H1 (cell line): Measurements from ENCODE around the gene CACNB4. TPM values are rescaled to one million over a fixed set of nuclear protein-coding genes. Genes with fewer than 3 reads are reported as not detected.

Experiments used
- CTCF ChIA-PET: fragments of 300-600 bp; sonication (Branson Sonifier 250); formaldehyde crosslinking; loops from one replicate; lab custom pipeline; 2021; ENCODE audit not compliant: partially characterized antibody; lab: Charles Lee
- POLR2A ChIA-PET: fragments of 300-600 bp; sonication (Branson Sonifier 250); formaldehyde crosslinking; loops from one replicate; lab custom pipeline; 2021; ENCODE audit warnings: inconsistent platforms; ENCODE audit not compliant: partially characterized antibody; lab: Charles Lee
- DNase-seq, 2 experiments: peaks; one replicate each; pipeline versions ENCODE4 v3.0.0 to v3.0.0-alpha.2; 2010 to 2022; ENCODE audit warnings: low spot score in 2 of 2, low read depth in 1 of 2, mixed read lengths in 1 of 2
- FAIRE-seq: peaks from 2 replicates; lab custom pipeline; 2011; peaks lifted over from hg19 to GRCh38; lab: Jason Lieb, UNC
- H2AFZ ChIP-seq: 2 replicates; pipeline ENCODE4 v1.8.1; 2012; ENCODE audit warnings: low read length, inconsistent platforms
- H2AK5ac ChIP-seq: 2 replicates; pipeline ENCODE4 v1.6.1; 2013; ENCODE audit warnings: low read depth, low read length
- H2BK120ac ChIP-seq: replicated peaks from 2 replicates; pipeline ENCODE3; 2013; ENCODE audit warnings: low read depth, low read length, inconsistent platforms
- H2BK12ac ChIP-seq: 2 replicates; pipeline ENCODE4 v1.6.1; 2013; ENCODE audit warnings: low read depth, low read length
- H2BK15ac ChIP-seq: 2 replicates; pipeline ENCODE4 v1.6.1; 2013; ENCODE audit warnings: low read length
- H2BK20ac ChIP-seq: 2 replicates; pipeline ENCODE4 v1.6.1; 2013; ENCODE audit warnings: low read length
- H2BK5ac ChIP-seq: 2 replicates; pipeline ENCODE4 v1.6.1; 2013; ENCODE audit warnings: low read depth, low read length
- H3K14ac ChIP-seq: 2 replicates; pipeline ENCODE4 v1.6.1; 2013; ENCODE audit warnings: inconsistent platforms; ENCODE audit not compliant: insufficient read length
- H3K18ac ChIP-seq: 2 replicates; pipeline ENCODE4 v1.6.1; 2013; ENCODE audit warnings: low read length; ENCODE audit errors: extremely low read depth
- H3K23ac ChIP-seq: 2 replicates; pipeline ENCODE4 v1.6.1; 2013; ENCODE audit warnings: inconsistent platforms; ENCODE audit not compliant: insufficient read length
- H3K23me2 ChIP-seq: 2 replicates; pipeline ENCODE4 v1.6.1; 2013; ENCODE audit warnings: low read depth, low read length
- H3K27ac ChIP-seq: 2 replicates; pipeline ENCODE4 v1.6.1; 2011; ENCODE audit warnings: low read depth, low read length, inconsistent platforms
- H3K27me3 ChIP-seq, 4 experiments: replicated peaks in 1 of 4; 1 replicate in 1 of 4; 2 replicates in 3 of 4; pipeline versions ENCODE4 v1.6.1 to v1.8.1; 2011 to 2013; ENCODE audit warnings: low read length in 3 of 4, mild to moderate bottlenecking in 3 of 4, inconsistent platforms in 2 of 4, mixed read lengths in 2 of 4, moderate library complexity in 1 of 4; ENCODE audit not compliant: control insufficient read depth in 3 of 4, insufficient read depth in 3 of 4; ENCODE audit errors: extremely low read depth in 1 of 4
- H3K36me3 ChIP-seq, 4 experiments: 2 replicates each; pipeline versions ENCODE4 v1.6.1 to v1.8.1; 2011 to 2013; ENCODE audit warnings: mild to moderate bottlenecking in 4 of 4, low read length in 3 of 4, moderate library complexity in 2 of 4, control low read depth in 1 of 4, inconsistent platforms in 1 of 4; ENCODE audit not compliant: insufficient read depth in 4 of 4, control insufficient read depth in 2 of 4
- H3K4ac ChIP-seq: replicated peaks from 2 replicates; pipeline ENCODE3; 2013; ENCODE audit warnings: low read length, low read depth, mixed read lengths, inconsistent platforms; ENCODE audit not compliant: insufficient read length
- H3K4me1 ChIP-seq, 4 experiments: replicated peaks in 1 of 4; 1 replicate in 1 of 4; 2 replicates in 3 of 4; pipeline versions ENCODE4 v1.6.1 to v1.8.1; 2011 to 2013; ENCODE audit warnings: low read length in 3 of 4, inconsistent platforms in 2 of 4, mixed read lengths in 1 of 4; ENCODE audit not compliant: insufficient read depth in 4 of 4, control insufficient read depth in 3 of 4
- H3K4me2 ChIP-seq, 2 experiments: 2 replicates each; pipeline versions ENCODE4 v1.6.1 to v1.8.1; 2011 to 2013; ENCODE audit warnings: low read depth in 2 of 2, low read length in 2 of 2, control low read depth in 1 of 2, inconsistent platforms in 1 of 2, mild to moderate bottlenecking in 1 of 2; ENCODE audit not compliant: insufficient read depth in 1 of 2
- H3K4me3 ChIP-seq, 4 experiments: fragments of 200-600, 300-600 bp in 1 of 4; sonication (generic), shearing (Covaris generic), sonication (Bioruptor Twin) in 1 of 4; 2 replicates each; pipeline versions ENCODE4 v1.5.1 to v1.8.1; 2011 to 2016; ENCODE audit warnings: low read length in 4 of 4, low read depth in 3 of 4, control low read depth in 2 of 4, inconsistent platforms in 2 of 4, mild to moderate bottlenecking in 2 of 4, mixed read lengths in 1 of 4, moderate library complexity in 1 of 4; ENCODE audit not compliant: insufficient read depth in 2 of 4; ENCODE audit errors: extremely low read depth in 1 of 4
- H3K56ac ChIP-seq: replicated peaks from 2 replicates; pipeline ENCODE3; 2013; ENCODE audit warnings: low read depth, mild to moderate bottlenecking, mixed read lengths, low read length, inconsistent platforms; ENCODE audit not compliant: insufficient read length
- H3K79me1 ChIP-seq: 2 replicates; pipeline ENCODE4 v1.6.1; 2013; ENCODE audit warnings: low read depth, low read length, control low read depth
- H3K79me2 ChIP-seq, 2 experiments: 2 replicates each; pipeline versions ENCODE4 v1.6.1 to v1.8.1; 2012 to 2013; ENCODE audit warnings: low read length in 2 of 2, mild to moderate bottlenecking in 2 of 2, inconsistent platforms in 1 of 2; ENCODE audit not compliant: insufficient read depth in 2 of 2, control insufficient read depth in 1 of 2
- H3K9ac ChIP-seq, 4 experiments: replicated peaks in 1 of 4; 1 replicate in 1 of 4; 2 replicates in 3 of 4; pipeline versions ENCODE4 v1.6.1 to v1.8.1; 2011 to 2013; ENCODE audit warnings: low read depth in 3 of 4, low read length in 3 of 4, control low read depth in 2 of 4, mild to moderate bottlenecking in 2 of 4, moderate library complexity in 2 of 4, inconsistent platforms in 1 of 4; ENCODE audit errors: extremely low read depth in 1 of 4
- H3K9me3 ChIP-seq, 2 experiments: 2 replicates each; pipeline versions ENCODE4 v1.6.1 to v1.8.1; 2012 to 2013; ENCODE audit warnings: mild to moderate bottlenecking in 2 of 2, moderate library complexity in 2 of 2, control low read depth in 1 of 2, inconsistent platforms in 1 of 2, low read depth in 1 of 2, low read length in 1 of 2, mixed read lengths in 1 of 2; ENCODE audit not compliant: insufficient read depth in 2 of 2
- H4K20me1 ChIP-seq, 2 experiments: replicated peaks in 1 of 2; 2 replicates each; pipeline versions ENCODE3 to v1.8.1; 2011 to 2013; ENCODE audit warnings: inconsistent platforms in 2 of 2, low read length in 2 of 2, mild to moderate bottlenecking in 1 of 2; ENCODE audit not compliant: insufficient read depth in 2 of 2, control insufficient read depth in 1 of 2
- H4K5ac ChIP-seq: 2 replicates; pipeline ENCODE4 v1.6.1; 2013; ENCODE audit warnings: low read length, low read depth, mixed read lengths, inconsistent platforms; ENCODE audit not compliant: insufficient read length
- H4K8ac ChIP-seq: 2 replicates; pipeline ENCODE4 v1.8.0; 2013; ENCODE audit warnings: mild to moderate bottlenecking, moderate library complexity, low read length, inconsistent platforms; ENCODE audit not compliant: insufficient read depth; ENCODE audit errors: extremely low read depth
- H4K91ac ChIP-seq: replicated peaks from 2 replicates; pipeline ENCODE3; 2013; ENCODE audit warnings: low read length, mixed read lengths, inconsistent platforms; ENCODE audit not compliant: insufficient read length
- ATF3 ChIP-seq: IDR thresholded peaks from 2 replicates; pipeline ENCODE4 v1.6.1; 2011; ENCODE audit warnings: low read depth, mild to moderate bottlenecking, low read length; ENCODE audit not compliant: insufficient read depth
- BRCA1 ChIP-seq: IDR thresholded peaks from 2 replicates; pipeline ENCODE4 v1.6.1; 2012; ENCODE audit warnings: low read depth, low read length, improper control_type of control experiment
- CBX5 ChIP-seq: fragments of 300-800, 300-1000 bp; sonication (generic); IDR thresholded peaks from 2 replicates; pipeline ENCODE4 v1.7.1; 2016; ENCODE audit warnings: antibody characterized with exemption, low read length, low read depth
- CEBPB ChIP-seq: IDR thresholded peaks from 2 replicates; pipeline ENCODE4 v1.6.1; 2012; ENCODE audit warnings: low read depth, low read length
- CREB1 ChIP-seq: IDR thresholded peaks from 2 replicates; pipeline ENCODE4 v1.6.1; 2012; ENCODE audit warnings: inconsistent platforms
- FOSL1 ChIP-seq: IDR thresholded peaks from 2 replicates; pipeline ENCODE4 v1.6.1; 2011; ENCODE audit warnings: mild to moderate bottlenecking, low read depth, low read length, moderate library complexity; ENCODE audit not compliant: insufficient read depth
- HDAC6 ChIP-seq: IDR thresholded peaks from one replicate; pipeline ENCODE4 v1.7.1; 2012; ENCODE audit warnings: low read depth, mild to moderate bottlenecking, inconsistent platforms, low read length, moderate library complexity
- JUN ChIP-seq: IDR thresholded peaks from 2 replicates; pipeline ENCODE4 v1.6.1; 2011; ENCODE audit warnings: low read depth, mild to moderate bottlenecking, improper control_type of control experiment, low read length
- POLR2AphosphoS5 ChIP-seq: IDR thresholded peaks from 2 replicates; pipeline ENCODE4 v1.6.1; 2011; ENCODE audit warnings: low read depth, low read length
- RNF2 ChIP-seq: fragments of 200-900, 300-1000 bp; sonication (generic); IDR thresholded peaks from 2 replicates; pipeline ENCODE4 v1.7.1; 2016; ENCODE audit warnings: borderline replicate concordance, low read depth, mild to moderate bottlenecking, antibody characterized with exemption, low read length; ENCODE audit not compliant: poor library complexity, severe bottlenecking; ENCODE audit errors: missing control alignments
- SIRT6 ChIP-seq: IDR thresholded peaks from one replicate; pipeline ENCODE4 v1.7.1; 2012; ENCODE audit warnings: low read length, inconsistent platforms
- SIX5 ChIP-seq: IDR thresholded peaks from 2 replicates; pipeline ENCODE4 v1.6.1; 2011; ENCODE audit warnings: mild to moderate bottlenecking, low read depth, low read length
- SP4 ChIP-seq: IDR thresholded peaks from 2 replicates; pipeline ENCODE4 v1.6.1; 2012; ENCODE audit warnings: low read length, inconsistent platforms
- WGBS, 2 experiments: shearing (Covaris generic) in 1 of 2; methylation state at CpG; one replicate each; pipeline versions ENCODE4 v1.1.6 to v1.1.7; 2013 to 2015; ENCODE audit warnings: low lambda C conversion rate in 2 of 2, mixed read lengths in 2 of 2, inconsistent platforms in 1 of 2, low coverage in 1 of 2, missing lambda C conversion rate in 1 of 2; ENCODE audit not compliant: insufficient replicate concordance in 2 of 2, insufficient coverage in 1 of 2, insufficient read length in 1 of 2; ENCODE audit errors: extremely low coverage in 1 of 2, missing lambda C conversion rate in 1 of 2; 5-methylcytosine and 5-hydroxymethylcytosine counted together
- polyA plus RNA-seq, 7 experiments: library from polyadenylated mRNA; depleted of rRNA in 3 of 7; stranded (reverse) in 5 of 7; unstranded in 2 of 7; fragments of >200 nt in 5 of 7; fragments of 200-250 nt in 2 of 7; gene quantifications; 1 replicate in 5 of 7; 2 replicates in 1 of 7; 4 replicates in 1 of 7; pipeline versions ENCODE4 v1.2.1 to v1.2.3, GENCODE V29; 2011 to 2013; ENCODE audit warnings: missing spikeins in 2 of 7, mixed read lengths in 2 of 7
- total RNA-seq: library from RNA; stranded (reverse); fragmentation: NEBNext Ultra II Directional; extraction: Animal tissue kit (Norgen Biotek cat#: 25700); gene quantifications from 2 replicates; pipeline ENCODE4 v1.2.1, GENCODE V29; 2021
- TF ChIP-seq, protein P1 (sequence below): IDR thresholded peaks from 2 replicates; pipeline ENCODE4 v1.6.1; 2012; ENCODE audit warnings: low read length, inconsistent platforms

CACNB4 gene
- total and polyA plus RNA-seq, 2 of the 8 experiments (the other 6 are each of a cell fraction or from before 2014, with no cell fraction given) = 2.0 to 4.0 TPM

- no peak overlapping the region for H2AFZ ChIP-seq
- no peak for TF ChIP-seq SIX5
- no peak for TF ChIP-seq JUN
- no peak for TF ChIP-seq CEBPB
- TF ChIP-seq CBX5 = no peak
- no peak for TF ChIP-seq FOSL1
- no peak for TF ChIP-seq SIRT6
- no peak for TF ChIP-seq SP4
- TF ChIP-seq HDAC6 = no peak
- TF ChIP-seq CREB1 = no peak
- no peak for TF ChIP-seq ATF3
- TF ChIP-seq RNF2 = no peak
- TF ChIP-seq, protein P1, sequence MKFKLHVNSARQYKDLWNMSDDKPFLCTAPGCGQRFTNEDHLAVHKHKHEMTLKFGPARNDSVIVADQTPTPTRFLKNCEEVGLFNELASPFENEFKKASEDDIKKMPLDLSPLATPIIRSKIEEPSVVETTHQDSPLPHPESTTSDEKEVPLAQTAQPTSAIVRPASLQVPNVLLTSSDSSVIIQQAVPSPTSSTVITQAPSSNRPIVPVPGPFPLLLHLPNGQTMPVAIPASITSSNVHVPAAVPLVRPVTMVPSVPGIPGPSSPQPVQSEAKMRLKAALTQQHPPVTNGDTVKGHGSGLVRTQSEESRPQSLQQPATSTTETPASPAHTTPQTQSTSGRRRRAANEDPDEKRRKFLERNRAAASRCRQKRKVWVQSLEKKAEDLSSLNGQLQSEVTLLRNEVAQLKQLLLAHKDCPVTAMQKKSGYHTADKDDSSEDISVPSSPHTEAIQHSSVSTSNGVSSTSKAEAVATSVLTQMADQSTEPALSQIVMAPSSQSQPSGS = no peak
- no peak for TF ChIP-seq BRCA1
- TF ChIP-seq POLR2AphosphoS5 = no peak
Observed at GRCh38 chr2:151989378-151989777, 109.5 kb downstream of the CACNB4 start.

More at GRCh38 chr2:151989378-151989777, 109.5 kb downstream of the CACNB4 start:
- DNase-seq (no peak), FAIRE-seq (no peak)
- H2BK20ac ChIP-seq = no peak overlapping the region
- no peak overlapping the region for H3K56ac ChIP-seq
- H3K23ac ChIP-seq = no peak overlapping the region
- POLR2A ChIA-PET = no interaction called here
- no peaks in the 10 kb centered on the region for H3K36me3 ChIP-seq
- no peaks in the 10 kb centered on the region for H3K79me1 ChIP-seq
- H4K8ac ChIP-seq = no peak overlapping the region
- H3K14ac ChIP-seq = no peak overlapping the region
- H3K9ac ChIP-seq = no peak overlapping the region
- H2BK15ac ChIP-seq = no peak overlapping the region
- no peak overlapping the region for H2BK120ac ChIP-seq
- 96% methylated on average over 3 of the region's 3 CpGs; no CpG with 5 or more reads in 1 of the 2 experiments for WGBS, 2 experiments
- H2AK5ac ChIP-seq = no peak overlapping the region
- no peaks in the 10 kb centered on the region for H4K20me1 ChIP-seq
- no peaks in the 10 kb centered on the region for H3K9me3 ChIP-seq
- no peak overlapping the region for H4K5ac ChIP-seq
- no peaks in the 10 kb centered on the region for H3K23me2 ChIP-seq
- H3K18ac ChIP-seq = no peak overlapping the region
- CTCF ChIA-PET = interaction anchor here (1.3 kb wide), 1 partner anchor 10 kb away, joined by 3 read pairs; no protein-coding TSS in a partner anchor
- no peak overlapping the region for H3K4ac ChIP-seq
- H2BK5ac ChIP-seq = no peak overlapping the region
- H3K79me2 ChIP-seq = no peaks in the 10 kb centered on the region
- no peaks in the 10 kb centered on the region for H3K27me3 ChIP-seq
- no peak overlapping the region for H3K4me2 ChIP-seq
- H3K27ac ChIP-seq = no peak overlapping the region
- no peak overlapping the region for H3K4me3 ChIP-seq
- no peak overlapping the region for H2BK12ac ChIP-seq
- H3K4me1 ChIP-seq = no peaks in the 10 kb centered on the region
- H4K91ac ChIP-seq = no peak overlapping the region
